ENCODE data around the gene P2RY13. TPM values are rescaled to one million over a fixed set of nuclear protein-coding genes. Genes with fewer than 3 reads are reported as not detected.

P2RY13 gene
- total and polyA plus RNA-seq, 2 of the 13 experiments (the other 11 are each of a cell fraction or from before 2014, with no cell fraction given): not detected

DNA sequence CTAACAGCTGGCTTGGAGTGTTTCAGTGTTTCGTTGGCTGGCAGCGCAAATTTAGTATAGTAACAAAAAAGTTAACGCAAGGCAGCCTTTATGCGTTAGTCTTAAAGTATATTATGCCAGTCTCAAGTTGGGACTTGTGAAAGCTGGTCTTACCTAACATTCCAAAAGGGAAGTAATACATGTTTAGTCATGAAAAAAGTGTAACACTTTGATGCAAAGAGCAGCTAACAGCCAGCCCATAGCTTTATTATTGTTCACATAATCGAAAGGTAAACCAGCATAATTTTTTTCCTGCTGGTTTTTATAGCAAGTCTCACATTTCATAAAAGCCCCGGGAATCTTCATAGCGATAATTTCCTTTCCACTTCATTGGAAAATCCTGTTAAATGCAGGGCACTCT is 10.4 kb downstream of the P2RY13 start (continued):
- TF ChIP-seq, protein P1, sequence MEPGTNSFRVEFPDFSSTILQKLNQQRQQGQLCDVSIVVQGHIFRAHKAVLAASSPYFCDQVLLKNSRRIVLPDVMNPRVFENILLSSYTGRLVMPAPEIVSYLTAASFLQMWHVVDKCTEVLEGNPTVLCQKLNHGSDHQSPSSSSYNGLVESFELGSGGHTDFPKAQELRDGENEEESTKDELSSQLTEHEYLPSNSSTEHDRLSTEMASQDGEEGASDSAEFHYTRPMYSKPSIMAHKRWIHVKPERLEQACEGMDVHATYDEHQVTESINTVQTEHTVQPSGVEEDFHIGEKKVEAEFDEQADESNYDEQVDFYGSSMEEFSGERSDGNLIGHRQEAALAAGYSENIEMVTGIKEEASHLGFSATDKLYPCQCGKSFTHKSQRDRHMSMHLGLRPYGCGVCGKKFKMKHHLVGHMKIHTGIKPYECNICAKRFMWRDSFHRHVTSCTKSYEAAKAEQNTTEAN (CRISPR knock-in tag; conservative IDR thresholded peaks at IDR 0.05): no peak

DNA sequence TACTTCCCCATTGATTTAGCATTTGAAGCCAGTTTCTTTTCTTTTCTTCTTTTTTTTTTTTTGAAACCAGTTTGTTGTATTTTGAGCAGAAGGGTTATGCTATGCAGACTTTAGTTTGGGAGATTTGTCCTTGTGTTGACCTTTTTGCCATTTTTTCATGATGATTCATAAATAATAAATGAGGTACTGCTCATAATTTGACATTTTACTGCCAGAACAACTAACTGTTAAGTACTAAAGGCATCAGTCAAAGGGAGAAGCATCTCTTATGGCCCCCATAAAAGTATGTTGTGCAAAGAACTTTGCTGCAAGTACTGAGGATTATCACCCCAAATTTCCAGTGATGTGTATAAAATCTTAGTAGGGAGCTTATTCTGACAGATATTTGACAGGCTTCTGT is 11.0 kb downstream of the P2RY13 start:
- Histone ChIP-seq H3K4me2 (ENCODE audit: low read depth, low read length) (no peak overlapping the region), H3K9ac (ENCODE audit: insufficient read depth, low read depth, low read length) (no peak overlapping the region), H3K36me3 (replicated peaks in 1 of 2; ENCODE audit: control insufficient read depth in 1 of 2, insufficient read depth in 2 of 2, low read length in 2 of 2) (no peaks in the 10 kb centered on the region), H3K4me1 (ENCODE audit: insufficient read depth, low read length) (no peaks in the 10 kb centered on the region), H3K79me2 (ENCODE audit: insufficient read depth, low read length) (no peaks in the 10 kb centered on the region), H2AFZ (ENCODE audit: low read length) (no peak overlapping the region), H3K9me3 (ENCODE audit: low read length) (no peaks in the 10 kb centered on the region), H4K20me1 (ENCODE audit: insufficient read depth, low read length) (no peaks in the 10 kb centered on the region), H3K4me3 (replicated peaks in 1 of 3; ENCODE audit: insufficient read depth in 1 of 3, low read depth in 2 of 3, low read length in 3 of 3) (no peak overlapping the region), H3K27me3 (ENCODE audit: control insufficient read depth in 1 of 2, insufficient read depth in 2 of 2, low read length in 2 of 2) (no peaks in the 10 kb centered on the region), H3K27ac (ENCODE audit: extremely low read length, insufficient read depth, low read length) (no peak overlapping the region)
- POLR2A ChIA-PET: no interaction called here
- ATAC-seq (no peak), DNase-seq (ENCODE audit: low spot score) (no peak), FAIRE-seq (no peak)
- in situ Hi-C loops (cut with HindIII; ENCODE audit: extremely low pct_ligation_motif_present, low pct_unique_long_range_greater_than_20kb): no loop called here
- CTCF ChIA-PET (ENCODE audit: low intra/inter-chr PET ratio, low total read pairs): no interaction called here
- TF ChIP-seq ZNF20 (CRISPR knock-in tag; IDR thresholded peaks at IDR 0.05): no peak
- TF ChIP-seq, protein P2, sequence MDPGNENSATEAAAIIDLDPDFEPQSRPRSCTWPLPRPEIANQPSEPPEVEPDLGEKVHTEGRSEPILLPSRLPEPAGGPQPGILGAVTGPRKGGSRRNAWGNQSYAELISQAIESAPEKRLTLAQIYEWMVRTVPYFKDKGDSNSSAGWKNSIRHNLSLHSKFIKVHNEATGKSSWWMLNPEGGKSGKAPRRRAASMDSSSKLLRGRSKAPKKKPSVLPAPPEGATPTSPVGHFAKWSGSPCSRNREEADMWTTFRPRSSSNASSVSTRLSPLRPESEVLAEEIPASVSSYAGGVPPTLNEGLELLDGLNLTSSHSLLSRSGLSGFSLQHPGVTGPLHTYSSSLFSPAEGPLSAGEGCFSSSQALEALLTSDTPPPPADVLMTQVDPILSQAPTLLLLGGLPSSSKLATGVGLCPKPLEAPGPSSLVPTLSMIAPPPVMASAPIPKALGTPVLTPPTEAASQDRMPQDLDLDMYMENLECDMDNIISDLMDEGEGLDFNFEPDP (CRISPR knock-in tag; conservative IDR thresholded peaks at IDR 0.05): no peak
- TF ChIP-seq, protein P3, sequence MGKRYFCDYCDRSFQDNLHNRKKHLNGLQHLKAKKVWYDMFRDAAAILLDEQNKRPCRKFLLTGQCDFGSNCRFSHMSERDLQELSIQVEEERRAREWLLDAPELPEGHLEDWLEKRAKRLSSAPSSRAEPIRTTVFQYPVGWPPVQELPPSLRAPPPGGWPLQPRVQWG (CRISPR knock-in tag; IDR thresholded peaks at IDR 0.05; ENCODE audit: borderline replicate concordance, low read depth): no peak
- intact Hi-C loops (cut with micrococcal nuclease; ENCODE audit: unreplicated experiment): no loop called here
- no TSS peak for BruUV-seq (replicated peaks)
